Endodermal cell (in vitro differentiated cells): ENCODE measurements around the gene PPIE. TPM values are rescaled to one million over a fixed set of nuclear protein-coding genes. Genes with fewer than 3 reads are reported as not detected.

Source experiments
- DNase-seq: peaks from one replicate; pipeline ENCODE4 v3.0.0-alpha.2; 2017
- H3K27ac ChIP-seq: 2 replicates; pipeline ENCODE4 v1.5.1; 2013; ENCODE audit warnings: mild to moderate bottlenecking, low read depth, low read length, moderate library complexity
- H3K27me3 ChIP-seq: 2 replicates; pipeline ENCODE4 v1.6.1; 2013; ENCODE audit warnings: mild to moderate bottlenecking, low read length, moderate library complexity; ENCODE audit not compliant: insufficient read depth, control insufficient read depth, poor library complexity, severe bottlenecking
- H3K36me3 ChIP-seq: 2 replicates; pipeline ENCODE4 v1.7.0; 2013; ENCODE audit warnings: mild to moderate bottlenecking, low read length, moderate library complexity; ENCODE audit not compliant: control insufficient read depth, insufficient read depth
- H3K4me1 ChIP-seq: one replicate; pipeline ENCODE4 v1.7.0; 2013; ENCODE audit warnings: low read length; ENCODE audit not compliant: control insufficient read depth, insufficient read depth
- H3K4me3 ChIP-seq: 2 replicates; pipeline ENCODE4 v1.5.1; 2013; ENCODE audit warnings: mild to moderate bottlenecking, low read length, moderate library complexity
- H3K9ac ChIP-seq: 2 replicates; pipeline ENCODE4 v1.6.1; 2013; ENCODE audit warnings: mild to moderate bottlenecking, low read length, moderate library complexity; ENCODE audit not compliant: poor library complexity, severe bottlenecking; ENCODE audit errors: extremely low read depth
- H3K9me3 ChIP-seq: 2 replicates; pipeline ENCODE4 v1.6.1; 2013; ENCODE audit warnings: mild to moderate bottlenecking, low read length, moderate library complexity; ENCODE audit not compliant: control insufficient read depth
- H3K27ac Mint-ChIP-seq: 2 replicates; pipeline ENCODE4 v1.8.0; 2020; ENCODE audit warnings: mixed read lengths
- H3K27me3 Mint-ChIP-seq: 2 replicates; pipeline ENCODE4 v1.8.0; 2021; ENCODE audit warnings: mild to moderate bottlenecking, mixed read lengths; ENCODE audit not compliant: insufficient read depth
- H3K36me3 Mint-ChIP-seq: 2 replicates; pipeline ENCODE4 v1.8.0; 2020; ENCODE audit warnings: low read depth, mixed read lengths
- H3K4me1 Mint-ChIP-seq: 2 replicates; pipeline ENCODE4 v1.8.0; 2020; ENCODE audit warnings: mixed read lengths
- H3K4me3 Mint-ChIP-seq: 2 replicates; pipeline ENCODE4 v1.8.0; 2020; ENCODE audit warnings: mild to moderate bottlenecking, moderate library complexity, mixed read lengths
- H3K9me3 Mint-ChIP-seq: 2 replicates; pipeline ENCODE4 v1.8.0; 2020; ENCODE audit warnings: mild to moderate bottlenecking, mixed read lengths
- CTCF ChIP-seq: fragments of 200-600 bp; sonication (generic); conservative IDR thresholded peaks from 2 replicates; pipeline ENCODE4 v1.5.0; 2021; ENCODE audit warnings: antibody characterized with exemption, mild to moderate bottlenecking
- WGBS, 2 experiments: methylation state at CpG; one replicate each; pipeline versions ENCODE4 v1.1.5 to v1.1.7; 2013; ENCODE audit warnings: missing lambda C conversion rate in 2 of 2, mixed read lengths in 1 of 2; ENCODE audit not compliant: insufficient coverage in 1 of 2, insufficient read length in 1 of 2; 5-methylcytosine and 5-hydroxymethylcytosine counted together
- total RNA-seq, 2 donors: library from RNA; stranded (reverse); fragmentation: NEBNext Ultra II Directional in 1 of 2; extraction: Animal tissue kit (Norgen Biotek cat#: 25700) in 1 of 2; gene quantifications; 2 replicates in 1 of 2; 3 replicates in 1 of 2; pipeline ENCODE4 v1.2.1, GENCODE V29; 2021

PPIE gene
- total RNA-seq, 2 donors from 2014 or later: 39.5 to 59.4 TPM

GRCh38 chr1:39729842-39730241 is 8.8 kb upstream of the PPIE start:
- no peak for TF ChIP-seq CTCF
- H3K9me3 ChIP-seq: no peaks in the 10 kb centered on the region
- H3K36me3 Mint-ChIP-seq: no peaks in the 10 kb centered on the region
- H3K4me1 Mint-ChIP-seq: no peaks in the 10 kb centered on the region
- H3K4me1 ChIP-seq: no peaks in the 10 kb centered on the region
- WGBS, 2 experiments: 44 to 53% methylated on average over 3 of the region's 4 CpGs
- H3K27me3 ChIP-seq: peaks cover 100% of the 10 kb centered on the region
- H3K4me3 ChIP-seq: no peak overlapping the region
- H3K4me3 Mint-ChIP-seq: no peak overlapping the region
- no peak overlapping the region for H3K9ac ChIP-seq
- no peak overlapping the region for H3K27ac ChIP-seq
- no peak overlapping the region for H3K27ac Mint-ChIP-seq
- no peaks in the 10 kb centered on the region for H3K9me3 Mint-ChIP-seq
- H3K27me3 Mint-ChIP-seq: peaks cover 100% of the 10 kb centered on the region
- no peaks in the 10 kb centered on the region for H3K36me3 ChIP-seq
- DNase-seq: no peak

GRCh38 chr1:39732730-39733129 is 6.0 kb upstream of the PPIE start:
- H3K27ac ChIP-seq: no peak overlapping the region
- no peak for TF ChIP-seq CTCF
- no peak overlapping the region for H3K4me3 Mint-ChIP-seq
- no peak for DNase-seq
- no peak overlapping the region for H3K9ac ChIP-seq
- 72 to 86% methylated on average over 3 of the region's 3 CpGs for WGBS, 2 experiments
- peaks cover 100% of the 10 kb centered on the region for H3K27me3 ChIP-seq
- peaks cover 100% of the 10 kb centered on the region for H3K27me3 Mint-ChIP-seq
- H3K4me1 Mint-ChIP-seq: no peaks in the 10 kb centered on the region
- H3K4me3 ChIP-seq: no peak overlapping the region
- no peaks in the 10 kb centered on the region for H3K36me3 ChIP-seq
- no peaks in the 10 kb centered on the region for H3K9me3 Mint-ChIP-seq
- H3K9me3 ChIP-seq: no peaks in the 10 kb centered on the region
- no peak overlapping the region for H3K27ac Mint-ChIP-seq
- no peaks in the 10 kb centered on the region for H3K36me3 Mint-ChIP-seq
- H3K4me1 ChIP-seq: no peaks in the 10 kb centered on the region

- Histone ChIP-seq H3K4me3 (no peak overlapping the region), H3K9me3 (no peaks in the 10 kb centered on the region), H3K4me1 (no peaks in the 10 kb centered on the region), H3K27me3 (peaks cover 98% of the 10 kb centered on the region), H3K9ac (no peak overlapping the region), H3K27ac (no peak overlapping the region), H3K36me3 (no peaks in the 10 kb centered on the region)
- Mint-ChIP-seq H3K4me1 (no peaks in the 10 kb centered on the region), H3K27me3 (peaks cover 100% of the 10 kb centered on the region), H3K36me3 (no peaks in the 10 kb centered on the region), H3K4me3 (no peak overlapping the region), H3K27ac (no peak overlapping the region), H3K9me3 (no peaks in the 10 kb centered on the region)
- WGBS, 2 experiments: 79 to 81% methylated on average over 3 to 7 of the region's 7 CpGs
- no peak for DNase-seq
- no peak for TF ChIP-seq CTCF
These were observed 5.5 kb upstream of the PPIE start for GRCh38 chr1:39733161-39733560.
